GM18517 (cell line): ENCODE measurements around the gene SLC4A1.

ENCODE experiments used
- ATAC-seq: cut with Tn5 transposase; IDR thresholded peaks from one replicate; pipeline ENCODE4 v1.9.1; 2021; ENCODE audit warnings: mild to moderate bottlenecking, moderate library complexity; ENCODE audit not compliant: unreplicated experiment

The SLC4A1 gene

DNA sequence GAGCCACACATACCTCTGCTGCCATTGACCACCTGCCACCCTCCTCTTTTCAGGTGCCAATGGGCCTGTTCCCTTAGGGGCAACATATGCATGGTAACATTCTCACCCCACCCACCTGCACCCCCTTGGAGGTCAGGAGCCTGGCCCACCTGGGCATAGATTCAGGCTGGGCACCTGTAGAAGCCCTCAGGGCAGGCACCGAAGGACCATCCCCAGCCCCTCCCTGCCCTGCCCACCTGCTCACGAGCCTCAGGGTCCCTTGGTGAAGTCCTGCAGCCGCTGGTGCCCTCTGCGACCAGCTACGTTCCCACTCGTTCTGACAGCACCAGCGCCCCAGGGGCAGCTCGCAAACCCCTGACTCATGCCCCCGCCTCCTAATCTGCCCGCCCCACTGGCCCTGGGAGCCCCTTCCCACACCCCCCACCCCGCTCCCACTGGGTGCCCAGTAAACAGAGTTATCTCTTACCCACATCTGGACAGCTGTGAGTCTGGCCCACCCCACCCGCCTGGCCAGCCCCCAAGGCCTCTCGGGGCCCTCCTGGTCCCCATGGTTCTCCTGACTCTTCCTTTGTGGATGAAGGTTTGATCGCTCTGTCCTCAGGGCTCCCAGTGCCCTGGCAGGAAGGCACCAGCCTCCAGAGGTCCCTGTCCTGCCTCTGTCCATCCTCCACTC, at the start of gene SLC4A1:
SLC4A1 (minus strand) TSS at position 318 of the 673 bp plus-strand sequence. CDS start 5,269 bp downstream, outside the sequence.
- no peak for ATAC-seq

- no peak for ATAC-seq
Observed at GRCh38 chr17:44317545-44317944, 49.6 kb upstream of the SLC4A1 start.

DNA sequence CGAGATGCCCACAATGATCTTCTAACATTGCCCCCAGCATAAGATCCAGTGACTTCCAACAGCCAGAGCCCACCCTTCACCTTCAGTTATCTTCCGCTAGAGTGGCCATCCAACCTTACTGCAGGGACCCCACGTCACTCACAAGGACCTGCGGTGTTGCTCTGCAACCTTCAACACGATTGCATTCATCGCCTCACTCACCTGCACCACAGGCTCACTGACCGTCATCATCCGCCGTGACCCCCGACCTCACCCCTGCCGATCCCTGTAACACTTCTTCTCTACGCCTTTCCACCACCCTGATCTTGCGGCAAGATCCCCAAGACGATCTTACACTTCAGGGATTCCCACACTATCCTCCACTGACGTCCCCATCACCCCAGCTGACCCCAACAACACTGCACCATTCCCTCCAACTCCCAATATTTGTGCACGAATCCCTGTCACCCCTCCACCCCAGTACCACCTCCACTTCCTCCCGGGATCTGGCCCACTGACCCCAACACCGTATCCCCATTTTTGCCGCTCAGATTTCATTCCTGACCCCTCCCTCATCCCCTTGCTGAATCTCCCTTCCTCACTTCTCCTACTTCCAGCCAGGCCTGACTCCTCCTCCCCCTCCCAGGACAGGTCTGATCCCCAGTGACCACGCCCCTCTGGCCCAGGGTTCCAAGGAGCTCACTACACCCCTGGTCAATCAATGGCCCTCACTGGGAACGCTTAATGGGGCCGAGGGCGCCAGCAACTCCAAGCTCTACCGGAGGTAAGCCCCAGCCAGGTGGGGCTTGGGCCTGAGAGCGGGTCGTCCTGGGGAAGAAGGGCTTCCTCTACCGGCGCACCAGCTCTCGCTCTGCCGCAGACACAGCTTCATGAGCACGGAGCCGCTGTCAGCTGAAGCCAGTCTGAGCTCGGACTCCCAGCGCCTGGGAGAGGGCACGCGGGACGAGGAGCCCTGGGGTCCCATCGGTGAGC, 48.1 kb upstream of the SLC4A1 start:
- no peak for ATAC-seq

DNA sequence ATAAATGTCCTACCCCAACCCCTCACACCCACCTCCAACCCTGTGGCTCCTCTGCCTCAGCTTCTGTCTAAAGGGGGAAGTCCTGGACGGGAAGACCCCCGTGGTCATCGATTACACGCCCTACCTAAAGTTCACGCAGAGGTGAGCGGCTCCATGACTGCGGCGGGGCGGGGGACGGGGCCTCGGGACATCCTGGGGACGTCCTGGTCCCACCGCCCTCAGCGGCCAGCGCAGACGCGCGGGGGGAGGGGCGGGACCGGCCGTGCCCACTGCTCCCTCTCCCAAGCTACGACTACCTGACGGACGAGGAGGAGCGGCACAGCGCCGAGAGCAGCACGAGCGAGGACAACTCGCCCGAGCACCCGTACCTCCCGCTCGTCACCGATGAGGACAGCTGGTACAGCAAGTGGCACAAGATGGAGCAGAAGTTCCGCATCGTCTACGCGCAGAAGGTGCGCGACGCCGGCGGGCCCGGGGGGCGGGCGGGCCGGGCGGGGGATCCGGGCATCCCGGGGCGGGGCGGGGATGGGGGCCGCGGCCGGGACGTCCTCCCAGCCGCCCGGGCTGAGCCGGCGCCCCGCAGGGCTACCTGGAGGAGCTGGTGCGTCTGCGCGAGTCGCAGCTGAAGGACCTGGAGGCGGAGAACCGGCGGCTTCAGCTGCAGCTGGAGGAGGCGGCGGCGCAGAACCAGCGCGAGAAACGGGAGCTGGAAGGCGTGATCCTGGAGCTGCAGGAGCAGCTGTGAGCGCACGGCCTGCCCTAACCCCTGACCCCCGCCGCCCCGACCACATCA, 47.1 kb upstream of the SLC4A1 start:
- no peak for ATAC-seq

DNA sequence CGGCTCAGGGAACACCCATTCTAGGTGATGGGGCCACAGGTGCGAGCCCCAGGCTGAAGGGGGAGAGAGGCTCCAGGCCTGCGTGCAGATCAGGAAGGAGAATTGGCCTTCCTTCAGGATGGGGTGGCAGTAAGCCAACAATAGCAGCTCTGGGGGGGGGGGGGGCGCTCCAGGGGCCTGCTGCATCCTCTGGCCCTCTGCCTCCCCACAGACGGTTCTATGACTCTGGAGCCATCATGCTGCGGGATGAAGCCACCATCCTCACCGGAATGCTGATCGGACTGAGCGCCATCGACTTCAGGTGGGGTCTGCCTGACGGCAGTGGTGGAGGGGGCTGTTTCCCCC, 46.6 kb upstream of the SLC4A1 start:
- no peak for ATAC-seq

- no peak for ATAC-seq
Observed at GRCh38 chr17:44314031-44314430, 46.1 kb upstream of the SLC4A1 start.

GRCh38 chr17:44312396-44313104, 44.6 kb upstream of the SLC4A1 start:
- ATAC-seq = no peak

GRCh38 chr17:44311562-44312181, 43.7 kb upstream of the SLC4A1 start:
- no peak for ATAC-seq

DNA sequence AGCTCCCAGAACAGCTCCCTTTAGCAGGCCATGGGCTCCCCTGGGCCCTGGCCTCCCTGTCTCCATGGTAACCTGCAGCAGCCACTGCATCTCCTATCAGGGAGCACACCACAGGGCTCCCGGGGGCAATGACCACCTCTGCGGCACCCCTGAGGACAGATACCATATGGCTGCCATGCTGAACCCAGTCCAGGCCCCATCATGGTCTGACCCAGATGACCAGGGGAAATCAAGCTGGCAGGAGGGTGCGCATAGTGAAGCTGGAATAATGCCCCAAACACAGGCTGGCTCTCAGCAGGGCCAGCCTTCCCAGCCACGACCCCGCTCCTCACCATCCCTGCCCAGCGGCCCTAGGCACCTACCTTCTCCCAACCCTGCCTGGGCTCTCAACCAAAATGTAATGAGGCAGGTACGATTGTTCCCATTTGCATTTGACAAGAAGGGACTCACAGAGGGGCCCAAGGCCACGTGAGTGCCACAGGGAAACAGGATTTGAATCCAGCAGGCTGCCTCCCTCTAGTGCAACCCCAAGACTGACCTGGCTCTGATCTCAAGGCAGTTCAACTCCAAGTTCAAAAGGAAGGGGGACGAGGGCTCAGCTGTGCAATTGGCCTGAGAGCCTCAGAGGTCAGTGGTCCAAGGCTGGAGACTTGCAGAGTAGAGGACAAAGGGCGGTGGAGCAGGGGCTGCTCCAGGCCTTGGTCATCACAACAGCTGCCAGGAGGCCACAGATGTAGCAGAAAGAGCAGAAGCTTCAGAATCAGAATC, 42.9 kb upstream of the SLC4A1 start:
- ATAC-seq = no peak

GRCh38 chr17:44310188-44310587, 42.3 kb upstream of the SLC4A1 start:
- ATAC-seq = no peak

DNA sequence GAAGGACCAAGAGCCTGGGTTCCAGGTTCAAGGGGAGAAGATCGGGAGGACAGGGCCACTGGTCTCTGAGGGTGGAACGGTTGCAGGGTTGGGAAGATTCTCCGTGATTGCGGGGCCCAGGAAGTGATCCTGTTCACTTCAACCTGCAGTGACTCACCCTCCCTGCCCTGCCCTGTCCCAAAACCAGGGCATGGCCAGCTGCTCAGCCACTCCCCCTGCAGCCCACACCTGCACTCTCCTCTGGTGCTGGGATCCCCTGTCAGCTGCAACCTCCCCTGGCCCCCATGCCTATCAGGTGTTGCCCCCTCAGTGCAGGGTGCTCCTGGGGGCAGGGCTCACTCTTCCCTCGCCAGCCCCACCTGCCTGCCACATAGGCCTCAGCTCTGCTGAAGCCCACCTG, 41.5 kb upstream of the SLC4A1 start:
- ATAC-seq = no peak

GRCh38 chr17:44308865-44309264, 40.9 kb upstream of the SLC4A1 start:
- ATAC-seq = no peak

DNA sequence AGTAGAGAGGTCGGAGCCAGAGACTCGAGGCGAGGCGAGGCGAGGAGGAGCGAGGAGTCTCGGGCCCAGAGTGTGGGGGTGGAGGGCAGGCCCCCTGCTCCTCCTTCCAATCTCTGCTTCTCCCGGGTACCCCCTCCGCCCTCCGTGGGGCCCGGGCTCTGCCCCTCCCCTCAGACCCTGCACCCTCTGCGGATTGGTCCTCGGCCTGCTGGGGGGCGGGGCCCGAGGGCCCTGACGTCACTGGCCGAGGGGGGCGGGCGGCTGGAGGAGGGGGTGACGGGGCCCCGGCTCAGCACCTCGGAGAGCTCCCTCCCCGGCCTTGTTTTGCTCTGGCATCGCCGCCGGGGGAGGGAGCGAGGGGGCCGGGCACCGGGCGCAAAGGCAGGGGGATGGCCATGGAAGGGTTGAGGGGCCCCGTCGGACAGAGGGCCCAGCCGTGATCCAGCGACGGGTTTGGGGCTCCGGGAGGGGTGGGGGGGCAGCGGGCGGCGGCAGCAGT, 40.4 kb upstream of the SLC4A1 start, which contains the start of gene RUNDC3A:
RUNDC3A (plus strand) TSS at position 282 of the 499 bp plus-strand sequence. CDS start 232 bp downstream, outside the sequence.
- no peak for ATAC-seq

DNA sequence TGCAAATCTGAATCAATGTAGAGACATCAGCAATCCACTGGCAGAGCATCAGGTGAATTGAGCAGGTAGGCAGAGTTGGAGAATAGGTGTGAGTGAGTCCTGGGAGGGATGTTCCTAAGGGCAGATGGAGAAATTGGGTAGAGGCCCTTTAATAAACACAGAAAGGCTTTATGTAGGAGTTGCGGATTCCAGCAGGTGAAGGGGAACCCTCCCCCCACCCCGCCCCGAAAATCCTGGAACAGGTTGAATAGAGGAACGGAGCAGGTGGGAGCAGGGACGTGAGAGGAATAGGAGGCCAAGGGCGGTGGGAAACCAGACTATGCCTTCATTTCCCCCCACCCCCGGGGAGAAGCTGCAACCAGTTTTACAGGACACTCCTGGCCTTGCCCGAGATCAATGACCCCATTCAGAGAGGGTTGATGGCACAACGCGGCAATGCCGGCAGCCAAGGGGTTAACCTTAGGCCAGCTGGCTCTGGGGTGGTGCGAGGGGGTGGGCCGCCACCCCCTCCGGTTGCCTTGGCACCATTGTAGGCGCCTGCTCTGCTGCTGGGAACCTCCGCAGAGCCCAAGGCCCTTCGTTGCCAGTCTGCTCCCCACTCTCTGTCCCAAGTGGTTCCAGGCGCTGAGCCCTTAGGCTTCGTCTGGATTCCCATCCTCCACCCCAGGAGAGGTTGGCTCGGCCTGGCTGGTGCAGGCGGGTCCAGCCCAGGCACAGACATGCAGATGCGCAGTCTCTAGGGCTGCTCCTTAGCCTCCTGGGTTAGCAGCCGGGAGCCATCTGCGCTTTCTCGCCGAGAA, 39.7 kb upstream of the SLC4A1 start:
- ATAC-seq = no peak

GRCh38 chr17:44304651-44305050, 36.7 kb upstream of the SLC4A1 start:
- ATAC-seq = no peak

GRCh38 chr17:44297975-44298374, 30.0 kb upstream of the SLC4A1 start:
- no peak for ATAC-seq

- ATAC-seq = no peak
Observed at GRCh38 chr17:44293509-44294226, 25.7 kb upstream of the SLC4A1 start.

DNA sequence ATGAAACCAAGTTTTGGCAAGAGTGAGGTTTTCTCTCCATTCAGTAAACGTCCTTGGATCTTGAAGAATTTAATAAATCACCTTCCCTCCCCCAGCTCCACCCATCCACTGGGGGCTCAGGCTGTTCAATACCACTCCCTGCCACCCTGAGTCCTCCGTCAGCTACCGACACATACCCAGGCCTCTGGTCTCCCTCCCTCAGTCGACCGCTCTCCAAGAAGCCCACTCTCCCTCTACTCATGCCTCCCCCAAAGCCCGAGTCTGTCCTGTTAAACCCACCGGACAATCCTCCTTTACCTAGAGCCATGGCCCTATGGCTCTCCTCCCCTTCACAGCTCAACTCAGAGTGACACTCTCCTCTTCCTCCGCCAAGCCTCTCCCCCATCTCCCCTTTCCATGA, 19.7 kb upstream of the SLC4A1 start:
- no peak for ATAC-seq
